ENCODE results near the gene KYAT1.

Gene KYAT1

DNA sequence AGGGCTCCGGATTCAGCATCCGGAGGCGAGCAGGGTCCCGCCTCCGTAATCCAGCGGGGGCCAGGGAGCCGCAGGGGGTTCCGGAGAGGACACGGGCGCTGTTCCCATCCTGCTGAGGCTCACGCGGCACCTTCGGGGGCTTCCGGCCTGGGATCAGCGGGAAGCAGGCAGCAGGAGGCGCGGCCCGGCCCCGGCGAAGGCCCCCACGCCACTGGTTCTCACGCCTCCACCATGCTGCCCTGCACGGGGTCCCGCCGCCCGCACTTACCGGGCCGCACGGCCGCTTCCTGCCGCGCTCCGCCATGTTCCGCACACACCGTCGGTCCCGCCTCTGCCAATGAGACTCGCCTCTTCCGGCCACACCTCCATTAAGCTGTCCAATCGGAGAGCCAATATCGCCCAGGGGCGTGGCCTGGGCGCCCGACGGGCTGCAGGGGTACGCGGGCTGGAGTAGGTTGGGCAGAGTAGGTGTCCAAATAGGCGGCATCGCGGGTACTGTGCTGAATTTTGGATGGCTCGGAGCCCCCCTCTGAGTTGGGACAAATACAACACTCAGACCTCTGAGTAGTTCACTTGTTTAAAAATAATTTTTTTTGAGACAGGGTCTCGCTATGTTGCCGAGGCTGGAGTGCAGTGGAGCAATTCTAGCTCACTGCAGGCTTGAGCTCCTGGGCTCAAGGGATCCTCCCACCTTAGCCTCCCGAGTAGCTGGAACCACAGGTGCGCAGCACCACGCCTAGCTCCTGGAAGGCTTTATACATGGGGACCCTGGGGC, 52.1 kb downstream of the KYAT1 start, which contains the start of gene SPOUT1:
SPOUT1 (minus strand) TSS at position 318 of the 775 bp plus-strand sequence; CDS start at position 304, 14 bp downstream.
- Histone ChIP-seq H3K27ac (peak within 1 kb of the TSS; percentile 35; the same call in 1 of the 2 replicates), H3K9ac (ENCODE audit: insufficient read length) (peak within 1 kb of the TSS; percentile 79), H3K9me3 (ENCODE audit: low read depth, low read length) (no peaks in the 10 kb centered on the region), H3K4me3 (peak within 1 kb of the TSS; percentile 85), H3K36me3 (ENCODE audit: insufficient read depth, low read length) (peaks cover 36% of the 10 kb centered on the region; the same call in 1 of the 2 replicates)
- DNase-seq (ENCODE audit: low read depth, low spot score): peak; percentile 42
- peak; percentile 25 for TF ChIP-seq FOXP2 (optimal IDR thresholded peaks at IDR 0.05; ENCODE audit: control extremely low read depth, extremely low read length, insufficient read depth)
- TF ChIP-seq EZH2 (IDR thresholded peaks at IDR 0.05): no peak
- TF ChIP-seq POLR2AphosphoS5 (IDR thresholded peaks at IDR 0.05; ENCODE audit: borderline replicate concordance, low read depth, low read length): peak; percentile 91

DNA sequence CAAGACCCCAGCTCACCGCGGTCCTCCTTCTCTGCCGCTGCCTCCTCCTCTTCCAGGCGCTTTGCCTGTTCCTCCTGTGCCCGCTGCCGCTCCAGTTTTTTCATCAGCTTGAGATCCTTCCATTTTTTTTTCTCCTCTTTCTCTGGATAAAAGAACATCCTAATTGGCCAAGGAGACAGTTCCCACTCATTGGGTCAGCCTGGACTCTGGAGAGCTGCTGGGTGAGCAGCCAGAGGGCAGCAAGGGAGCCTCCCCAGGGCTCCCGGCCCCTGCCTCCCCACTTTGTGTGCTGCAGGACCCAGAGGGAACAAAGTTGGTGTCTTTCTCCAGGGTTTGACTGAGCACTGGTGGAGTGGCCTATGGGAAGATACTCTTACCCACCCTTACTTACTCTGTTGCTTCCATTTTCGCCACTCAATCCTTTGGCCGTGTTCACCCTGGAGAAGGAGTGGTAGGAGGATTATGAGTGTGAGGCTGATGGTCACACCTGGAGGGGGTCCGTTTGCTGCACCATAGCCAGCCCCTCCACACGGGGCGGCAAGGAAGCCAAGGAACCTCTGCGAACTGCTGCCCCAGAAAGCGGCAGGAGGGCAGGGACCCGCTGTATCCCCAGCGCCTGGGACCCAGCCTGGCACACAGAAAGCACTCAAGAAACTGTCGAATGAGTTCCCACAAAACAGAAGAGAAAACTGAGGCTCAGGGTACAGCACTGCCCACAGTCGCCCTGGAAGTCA, 52.9 kb downstream of the KYAT1 start:
- Histone ChIP-seq H3K27ac (peak overlapping the region; percentile 35; the same call in 1 of the 2 replicates), H3K36me3 (ENCODE audit: insufficient read depth, low read length) (peaks cover 39% of the 10 kb centered on the region; the same call in 1 of the 2 replicates), H3K4me3 (peak overlapping the region; percentile 85), H3K9ac (ENCODE audit: insufficient read length) (peak overlapping the region; percentile 79), H3K9me3 (ENCODE audit: low read depth, low read length) (no peaks in the 10 kb centered on the region)
- no peak for TF ChIP-seq FOXP2 (optimal IDR thresholded peaks at IDR 0.05; ENCODE audit: control extremely low read depth, extremely low read length, insufficient read depth)
- TF ChIP-seq POLR2AphosphoS5 (IDR thresholded peaks at IDR 0.05; ENCODE audit: borderline replicate concordance, low read depth, low read length): no peak
- TF ChIP-seq EZH2 (IDR thresholded peaks at IDR 0.05): no peak
- DNase-seq (ENCODE audit: low read depth, low spot score): no peak

DNA sequence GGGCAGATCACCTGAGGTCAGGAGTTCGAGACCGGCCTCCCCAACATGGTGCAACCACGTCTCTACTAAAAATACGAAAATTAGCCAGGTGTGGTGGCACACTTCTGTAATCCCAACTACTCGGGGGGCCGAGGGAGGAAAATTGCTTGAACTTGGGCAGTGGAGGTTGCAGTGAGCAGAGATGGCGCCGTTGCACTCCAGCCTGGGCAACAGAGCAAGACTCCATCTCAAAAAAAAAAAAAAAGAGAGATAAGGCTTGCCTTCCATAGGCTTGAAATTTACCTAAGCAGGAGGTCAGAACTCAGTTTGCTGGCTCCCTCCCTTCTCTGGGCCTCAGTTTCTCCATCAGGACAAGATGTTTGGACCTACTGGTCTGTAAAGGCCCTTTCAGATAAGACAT, 53.5 kb downstream of the KYAT1 start:
- peak overlapping the region; percentile 85; the same call in 1 of the 2 replicates for H3K4me3 ChIP-seq
- no peak overlapping the region for H3K27ac ChIP-seq
- peaks cover 39% of the 10 kb centered on the region; the same call in 1 of the 2 replicates for H3K36me3 ChIP-seq (ENCODE audit: insufficient read depth, low read length)
- H3K9me3 ChIP-seq (ENCODE audit: low read depth, low read length): no peaks in the 10 kb centered on the region
- H3K9ac ChIP-seq (ENCODE audit: insufficient read length): no peak overlapping the region
- TF ChIP-seq FOXP2 (optimal IDR thresholded peaks at IDR 0.05; ENCODE audit: control extremely low read depth, extremely low read length, insufficient read depth): no peak
- no peak for TF ChIP-seq POLR2AphosphoS5 (IDR thresholded peaks at IDR 0.05; ENCODE audit: borderline replicate concordance, low read depth, low read length)
- DNase-seq (ENCODE audit: low read depth, low spot score): no peak

GRCh38 chr9:128825923-128826700, 55.6 kb downstream of the KYAT1 start:
- H3K9ac ChIP-seq (ENCODE audit: insufficient read length): no peak overlapping the region
- no peaks in the 10 kb centered on the region for H3K9me3 ChIP-seq (ENCODE audit: low read depth, low read length)
- H3K4me3 ChIP-seq: no peak overlapping the region
- no peak overlapping the region for H3K27ac ChIP-seq
- H3K36me3 ChIP-seq (ENCODE audit: insufficient read depth, low read length): peaks cover 51% of the 10 kb centered on the region; the same call in 1 of the 2 replicates
- no peak for TF ChIP-seq EZH2 (IDR thresholded peaks at IDR 0.05)
- TF ChIP-seq FOXP2 (optimal IDR thresholded peaks at IDR 0.05; ENCODE audit: control extremely low read depth, extremely low read length, insufficient read depth): no peak
- no peak for TF ChIP-seq POLR2AphosphoS5 (IDR thresholded peaks at IDR 0.05; ENCODE audit: borderline replicate concordance, low read depth, low read length)
- DNase-seq (ENCODE audit: low read depth, low spot score): no peak

DNA sequence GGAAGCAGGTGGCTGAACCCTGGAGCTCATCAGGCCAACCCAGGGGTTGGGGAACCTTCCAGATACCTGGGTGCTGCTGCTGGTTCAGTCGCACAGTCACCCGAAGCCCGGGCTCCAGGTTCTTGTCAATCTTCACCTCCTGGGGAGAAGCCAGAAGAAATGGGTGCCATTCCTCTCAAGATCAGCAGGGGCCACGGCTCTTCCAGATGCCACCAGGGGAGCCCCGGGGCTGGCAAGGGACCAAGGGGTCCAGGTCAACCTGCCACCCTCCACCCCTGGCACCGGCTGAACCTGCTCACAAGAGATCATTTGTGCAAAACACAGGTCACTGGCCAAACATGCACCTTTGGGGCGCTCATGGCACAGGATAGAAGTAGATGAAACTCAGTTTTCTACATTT, 56.8 kb downstream of the KYAT1 start:
- Histone ChIP-seq H3K27ac (no peak overlapping the region), H3K36me3 (ENCODE audit: insufficient read depth, low read length) (peaks cover 51% of the 10 kb centered on the region; the same call in 1 of the 2 replicates), H3K4me3 (no peak overlapping the region), H3K9me3 (ENCODE audit: low read depth, low read length) (no peaks in the 10 kb centered on the region), H3K9ac (ENCODE audit: insufficient read length) (no peak overlapping the region)
- TF ChIP-seq FOXP2 (optimal IDR thresholded peaks at IDR 0.05; ENCODE audit: control extremely low read depth, extremely low read length, insufficient read depth): no peak
- TF ChIP-seq POLR2AphosphoS5 (IDR thresholded peaks at IDR 0.05; ENCODE audit: borderline replicate concordance, low read depth, low read length): no peak
- no peak for TF ChIP-seq EZH2 (IDR thresholded peaks at IDR 0.05)
- no peak for DNase-seq (ENCODE audit: low read depth, low spot score)

DNA sequence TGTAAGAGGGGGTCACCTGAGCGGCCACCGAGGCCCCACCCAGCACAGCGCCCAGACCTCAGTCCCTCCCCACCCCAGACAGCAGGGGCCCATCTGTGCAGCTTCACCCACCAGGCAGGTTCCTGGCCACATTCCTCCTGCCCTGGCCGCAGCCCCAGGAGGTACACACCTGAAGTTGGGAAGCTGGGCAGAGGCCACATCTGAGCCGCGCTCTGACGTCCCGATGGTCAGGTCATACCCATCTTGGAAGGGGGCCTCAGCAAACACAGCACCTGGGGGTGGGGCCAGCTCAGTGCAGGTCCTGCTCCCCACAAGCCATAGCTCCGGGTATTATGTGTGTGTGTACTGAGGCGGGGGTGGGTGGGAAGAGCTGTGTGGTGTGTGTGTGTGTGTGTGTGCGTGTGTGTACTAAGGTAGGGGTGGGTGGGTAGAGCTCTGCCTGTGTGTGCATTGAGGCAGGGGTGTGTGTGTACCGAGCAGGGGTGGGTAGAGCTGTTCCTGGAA, 57.8 kb downstream of the KYAT1 start:
- no peak for TF ChIP-seq FOXP2 (optimal IDR thresholded peaks at IDR 0.05; ENCODE audit: control extremely low read depth, extremely low read length, insufficient read depth)
- no peak for TF ChIP-seq EZH2 (IDR thresholded peaks at IDR 0.05)
- no peak for TF ChIP-seq POLR2AphosphoS5 (IDR thresholded peaks at IDR 0.05; ENCODE audit: borderline replicate concordance, low read depth, low read length)

DNA sequence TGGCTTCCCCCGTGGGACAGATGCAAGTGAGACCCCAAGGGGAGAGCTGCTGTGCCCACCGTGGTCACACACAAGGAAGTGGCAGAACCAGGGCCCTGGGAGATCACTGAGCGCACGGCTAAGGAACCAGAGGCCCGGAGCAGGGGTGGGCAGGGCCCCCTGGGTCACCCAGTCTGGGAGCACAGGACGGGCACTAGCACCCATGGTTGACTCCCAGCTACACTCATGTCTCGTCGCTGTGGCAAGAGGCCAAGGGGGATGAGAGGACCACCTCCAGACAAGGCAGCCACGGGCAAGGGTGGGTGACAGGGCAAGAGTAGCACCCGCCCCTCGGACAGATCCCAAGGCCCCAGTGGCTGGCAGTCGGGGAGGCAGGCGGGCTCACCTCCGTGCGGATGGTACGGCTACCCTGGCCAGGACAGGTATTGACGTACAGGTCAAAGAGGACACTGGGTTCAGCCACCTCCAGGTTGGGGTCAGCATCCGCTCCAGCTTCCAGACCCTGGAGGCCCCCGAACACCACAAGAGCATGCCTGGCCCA, 58.3 kb downstream of the KYAT1 start:
- Histone ChIP-seq H3K9me3 (ENCODE audit: low read depth, low read length) (no peaks in the 10 kb centered on the region), H3K4me3 (no peak overlapping the region), H3K27ac (no peak overlapping the region), H3K9ac (ENCODE audit: insufficient read length) (no peak overlapping the region), H3K36me3 (ENCODE audit: insufficient read depth, low read length) (peaks cover 49% of the 10 kb centered on the region; the same call in 1 of the 2 replicates)
- TF ChIP-seq POLR2AphosphoS5 (IDR thresholded peaks at IDR 0.05; ENCODE audit: borderline replicate concordance, low read depth, low read length) (no peak), EZH2 (IDR thresholded peaks at IDR 0.05) (no peak), FOXP2 (optimal IDR thresholded peaks at IDR 0.05; ENCODE audit: control extremely low read depth, extremely low read length, insufficient read depth) (no peak)
- DNase-seq (ENCODE audit: low read depth, low spot score): no peak

More for the DNA sequence above, 57.8 kb downstream of the KYAT1 start:
- no peak overlapping the region for H3K4me3 ChIP-seq
- no peaks in the 10 kb centered on the region for H3K9me3 ChIP-seq (ENCODE audit: low read depth, low read length)
- H3K36me3 ChIP-seq (ENCODE audit: insufficient read depth, low read length): peaks cover 51% of the 10 kb centered on the region; the same call in 1 of the 2 replicates
- DNase-seq (ENCODE audit: low read depth, low spot score): no peak
- H3K27ac ChIP-seq: no peak overlapping the region
- H3K9ac ChIP-seq (ENCODE audit: insufficient read length): no peak overlapping the region
